NCI-H748 (cell line): Measurements from ENCODE around the gene TPRX1.
"Not testable (repeated sequence)": the region's sequence is repeated elsewhere in the genome, so short reads cannot be mapped to it uniquely, and the experiment has no call there.

Source experiments
- DNase-seq: peaks from one replicate; lab custom pipeline; 2025; ENCODE audit not compliant: unreplicated experiment; lab: John Stamatoyannopoulos, UW

Gene TPRX1

DNA sequence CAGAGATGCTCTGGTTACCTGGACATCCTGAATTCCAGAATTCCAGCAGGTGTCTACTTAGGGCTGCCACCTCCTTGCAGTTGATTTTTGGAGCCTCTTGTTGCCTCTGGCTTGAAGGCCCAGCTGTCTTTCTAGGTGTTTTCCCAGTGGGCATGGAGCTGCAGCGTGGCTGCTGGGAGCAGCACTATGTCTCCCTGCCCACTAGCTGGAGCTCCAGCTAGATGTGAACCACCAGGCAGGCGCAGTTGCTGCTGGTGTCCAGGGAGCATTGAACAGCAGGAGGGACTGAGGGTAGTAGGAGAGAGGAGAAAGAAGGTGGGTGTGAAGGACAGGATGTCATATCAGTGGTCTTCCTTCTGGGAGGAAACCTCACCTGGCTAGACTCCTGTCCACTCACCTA is 35.7 kb downstream of the TPRX1 start:
- no peak for DNase-seq

DNA sequence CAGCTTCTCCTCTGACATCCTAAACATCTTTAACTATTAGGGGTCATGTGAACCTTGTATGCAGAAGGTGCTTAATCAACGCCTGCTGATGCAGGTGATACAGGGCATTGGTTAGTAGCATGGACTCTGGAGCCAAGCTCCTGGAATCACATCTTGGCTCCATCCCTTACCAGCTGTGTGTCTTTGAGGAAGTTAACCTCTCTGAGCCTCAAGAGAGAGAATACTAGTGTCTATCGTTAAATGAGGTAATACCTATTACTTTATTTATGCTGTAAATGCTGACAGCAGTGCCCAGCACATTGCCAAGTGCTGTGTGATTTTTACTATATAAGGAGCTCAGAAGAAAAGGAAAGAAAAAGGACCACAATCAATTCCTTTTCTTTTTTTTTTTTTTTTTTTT is 37.0 kb downstream of the TPRX1 start:
- DNase-seq = no peak

DNA sequence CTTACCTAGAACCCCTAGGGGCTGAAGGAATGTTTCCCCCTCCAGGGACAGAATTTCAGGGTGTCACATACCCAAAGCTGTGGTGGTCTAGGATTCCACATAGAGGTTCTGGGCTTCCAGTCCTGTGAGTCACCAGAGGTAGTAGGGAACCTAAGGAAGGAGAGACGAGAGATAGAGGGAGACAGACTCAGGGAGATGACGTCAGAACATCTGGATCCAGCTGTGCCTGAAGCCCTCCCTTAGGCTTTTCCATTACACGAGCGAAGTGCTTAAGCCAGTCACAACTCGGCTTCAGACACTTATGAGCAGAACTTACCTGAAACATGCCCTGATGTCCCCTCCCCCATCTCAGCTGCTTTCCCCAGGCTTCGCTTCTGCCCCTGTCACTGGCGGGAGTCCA is 37.7 kb downstream of the TPRX1 start:
- no peak for DNase-seq

DNA sequence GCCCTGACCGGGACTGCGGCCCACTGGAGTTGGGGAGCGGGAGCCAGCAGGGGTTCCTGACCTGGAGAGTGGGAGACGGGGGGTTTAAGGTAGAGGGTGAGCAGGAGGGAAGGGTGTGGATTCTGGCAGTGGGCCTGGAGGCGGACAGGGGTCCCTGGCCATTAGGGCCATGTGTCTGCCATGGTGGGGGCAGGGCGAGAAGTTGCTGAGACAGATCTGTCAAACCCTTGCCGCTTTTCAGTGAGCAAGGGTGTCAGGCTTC is 38.1 kb downstream of the TPRX1 start:
- DNase-seq = no peak

DNA sequence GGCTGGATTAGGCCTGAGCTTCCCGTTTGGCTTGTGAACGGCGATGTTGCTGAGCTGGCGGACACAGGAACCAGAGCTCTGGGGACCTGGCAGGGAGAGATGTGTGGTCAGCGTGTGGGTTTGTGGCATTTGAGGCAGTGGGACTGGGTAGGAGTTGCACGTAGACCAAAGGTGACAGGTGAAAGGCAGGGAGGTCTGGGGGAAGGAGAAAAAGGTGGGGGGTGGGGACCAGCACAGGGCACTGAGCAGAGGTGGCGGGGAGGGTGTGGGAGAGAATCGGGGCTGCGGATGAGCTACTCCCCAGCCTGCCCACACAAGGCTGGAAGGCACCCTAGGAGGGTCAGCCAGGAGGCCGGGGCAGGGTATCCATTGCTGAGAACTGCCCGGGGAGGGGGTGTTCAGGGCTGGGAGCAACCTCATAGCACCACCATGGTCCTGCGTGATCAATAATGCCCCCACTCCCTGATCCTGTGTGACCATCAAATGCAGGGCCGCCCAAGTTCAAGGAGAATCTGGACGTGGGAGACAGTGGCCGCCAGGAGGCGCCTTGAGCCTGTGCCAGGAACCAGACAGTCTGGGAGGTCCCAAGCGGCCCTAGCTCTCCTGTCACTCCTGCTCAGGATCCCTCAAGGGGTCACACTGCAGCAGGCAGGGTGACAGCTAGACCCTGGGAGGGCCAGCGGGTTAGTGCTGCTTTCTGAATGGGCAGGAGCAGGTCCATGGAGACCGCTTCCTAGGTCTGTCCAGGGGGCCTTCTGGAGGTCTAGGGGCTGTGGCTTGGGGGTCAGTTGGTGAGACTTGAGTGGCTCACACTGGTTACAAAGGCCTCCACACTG is 38.6 kb downstream of the TPRX1 start:
- DNase-seq = peak; percentile 76

DNA sequence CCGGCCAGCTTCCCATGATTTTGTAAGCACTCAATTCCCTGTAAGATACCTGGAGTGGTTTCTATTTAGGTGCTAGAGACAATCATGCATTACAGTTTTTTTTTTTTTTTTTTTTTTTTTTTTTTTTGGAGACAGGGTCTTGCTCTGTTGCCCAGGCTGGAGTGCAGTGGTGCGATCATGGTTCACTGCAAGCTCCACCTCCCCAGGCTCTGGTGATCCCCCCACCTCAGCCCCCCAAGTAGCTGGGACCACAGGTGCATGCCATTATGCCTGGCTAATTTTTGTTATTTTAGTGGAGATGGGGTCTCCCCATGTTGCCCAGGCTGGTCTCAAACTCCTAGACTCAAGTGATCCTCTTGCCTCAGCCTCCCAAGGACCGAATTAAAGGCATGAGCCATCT is 39.6 kb downstream of the TPRX1 start:
- not testable (repeated sequence) for DNase-seq

DNA sequence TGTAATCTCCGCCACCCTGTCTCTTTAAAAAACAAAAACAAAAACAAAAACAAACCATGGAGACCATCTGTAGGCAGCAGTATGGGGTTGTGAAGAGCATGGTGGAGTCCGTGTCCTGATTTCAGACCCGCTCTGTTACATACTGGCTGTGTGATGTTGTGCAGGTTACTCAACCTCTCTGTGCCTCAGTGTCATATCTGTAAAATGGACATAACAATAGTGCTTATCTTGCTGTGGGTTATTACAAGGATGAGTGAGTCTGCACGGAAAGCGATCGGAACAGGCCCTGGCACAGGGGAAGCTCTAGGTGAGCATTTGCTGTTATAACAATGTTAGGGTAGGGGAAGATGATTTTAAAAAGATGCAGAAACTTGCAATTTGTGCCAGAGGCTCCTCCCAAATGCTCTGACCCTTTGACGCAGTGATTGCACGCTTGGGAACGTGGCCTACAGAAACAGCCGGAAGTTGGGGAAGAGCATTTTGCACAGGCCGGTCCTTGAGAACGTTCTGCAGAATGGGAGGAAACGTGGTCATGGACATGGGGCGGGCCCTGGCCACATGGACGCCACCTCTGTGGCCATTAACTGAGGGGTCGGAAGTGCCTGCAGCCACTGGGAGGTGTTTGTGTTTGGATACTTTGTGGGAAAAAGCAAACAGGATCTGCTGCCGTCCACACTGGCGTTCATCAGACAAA is 41.6 kb downstream of the TPRX1 start:
- DNase-seq = no peak

DNA sequence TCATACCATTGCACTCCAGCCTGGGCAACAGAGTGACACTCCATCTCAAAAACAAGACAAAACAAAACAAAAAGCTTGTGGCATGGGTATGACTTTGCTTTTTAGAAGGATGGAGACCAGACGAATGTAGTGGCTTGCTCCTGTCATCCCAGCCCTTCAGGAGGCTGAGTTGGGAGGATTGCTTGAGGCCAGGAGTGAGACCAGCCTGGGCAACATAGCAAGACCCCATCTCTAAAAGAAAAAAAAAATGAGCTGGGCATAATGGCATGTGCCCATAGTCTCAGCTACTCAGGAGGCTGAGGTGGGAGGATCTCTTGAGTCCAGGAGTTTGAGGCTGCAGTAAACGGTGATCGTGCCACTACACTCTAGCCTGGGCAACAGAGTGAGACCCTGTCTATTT is 42.2 kb downstream of the TPRX1 start:
- no peak for DNase-seq

DNA sequence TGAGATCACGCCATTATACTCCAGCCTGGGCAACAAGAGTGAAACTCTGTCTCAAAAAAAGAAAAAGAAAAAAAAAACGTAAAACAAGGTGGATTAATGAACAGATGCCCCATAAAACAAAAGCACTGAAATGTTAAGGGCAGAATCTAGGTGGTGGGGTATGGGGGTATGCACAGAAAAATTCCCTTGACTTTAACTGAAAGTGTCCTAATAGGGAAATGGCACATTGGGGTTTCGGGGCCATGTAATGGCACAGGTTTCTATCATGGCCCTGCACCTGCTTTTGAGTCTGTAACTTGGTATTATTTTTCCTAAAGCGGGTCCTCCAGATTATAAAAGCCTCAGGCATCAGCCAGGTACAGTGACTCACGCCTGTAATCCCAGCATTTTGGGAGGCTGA is 42.8 kb downstream of the TPRX1 start:
- DNase-seq = no peak

DNA sequence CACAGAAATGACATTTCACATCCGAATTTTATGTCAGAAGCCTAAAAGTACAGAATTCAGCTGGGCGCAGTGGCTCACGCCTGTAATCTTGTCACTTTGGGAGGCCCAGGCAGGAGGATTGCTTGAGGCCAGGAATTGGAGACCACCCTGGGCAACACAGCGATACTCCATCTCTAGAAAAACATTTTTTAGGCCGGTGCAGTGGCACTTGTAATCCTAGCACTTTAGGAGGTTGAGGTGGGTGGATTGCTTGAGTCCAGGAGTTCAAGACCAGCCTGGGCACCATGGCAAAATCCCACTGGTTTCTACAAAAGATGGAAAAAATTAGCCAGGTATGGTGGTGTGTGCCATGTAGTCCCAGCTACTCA is 43.7 kb downstream of the TPRX1 start:
- no peak for DNase-seq

DNA sequence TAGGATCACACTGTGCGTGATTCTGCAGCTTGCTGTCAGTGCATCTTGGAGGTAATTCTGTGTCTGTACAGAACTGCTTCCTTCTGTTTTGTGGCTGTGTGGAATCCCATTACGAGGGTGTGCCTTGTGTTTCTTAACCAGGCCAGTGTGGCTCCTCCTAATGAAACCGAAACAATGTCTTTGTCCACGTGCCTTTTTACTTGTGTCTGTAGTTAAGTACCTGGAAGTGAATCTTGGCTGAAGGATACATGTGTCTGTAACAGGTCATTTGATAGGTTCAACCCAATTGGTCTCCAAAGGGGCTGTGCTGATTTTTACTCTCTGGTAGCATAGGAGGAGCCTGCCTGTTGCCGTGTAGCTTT is 45.9 kb downstream of the TPRX1 start:
- DNase-seq = no peak

DNA sequence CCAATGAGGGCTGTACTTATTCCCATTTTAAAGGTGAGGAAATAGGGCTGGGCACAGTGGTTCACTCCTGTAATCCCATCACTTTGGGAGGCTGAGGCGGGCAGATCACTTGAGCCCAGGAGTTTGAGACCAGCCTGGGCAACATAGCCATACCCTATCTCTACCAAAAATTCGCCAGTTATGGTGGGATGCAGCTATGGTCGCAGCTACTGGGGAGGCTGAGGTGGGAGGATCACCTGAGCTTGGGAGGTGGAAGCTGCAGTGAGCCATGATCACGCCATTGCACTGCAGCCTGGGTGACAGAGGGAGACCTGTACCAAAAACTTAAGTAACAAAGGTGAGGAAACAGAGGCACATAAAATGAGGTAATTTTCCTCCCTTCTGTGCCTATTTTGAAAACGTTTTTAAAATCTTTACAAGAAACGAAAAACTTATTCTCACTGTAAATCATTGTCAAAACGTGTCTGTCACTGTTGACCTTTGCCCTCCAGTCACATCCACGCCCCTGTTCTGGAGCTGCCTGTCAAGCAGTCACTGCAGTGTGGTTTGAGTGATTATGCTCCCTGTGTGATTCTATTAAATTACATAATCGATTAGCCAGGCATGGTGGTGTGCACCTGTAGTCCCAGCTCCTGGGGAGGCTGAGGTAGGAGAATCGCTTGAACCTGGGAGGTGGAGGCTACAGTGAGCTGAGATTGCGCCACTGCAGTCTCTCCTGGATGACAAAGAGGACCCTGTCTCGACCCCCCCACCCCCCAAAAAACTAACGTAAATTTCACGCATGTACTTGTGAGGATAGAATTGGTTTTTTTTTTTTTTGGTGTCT is 46.5 kb downstream of the TPRX1 start:
- no peak for DNase-seq

DNA sequence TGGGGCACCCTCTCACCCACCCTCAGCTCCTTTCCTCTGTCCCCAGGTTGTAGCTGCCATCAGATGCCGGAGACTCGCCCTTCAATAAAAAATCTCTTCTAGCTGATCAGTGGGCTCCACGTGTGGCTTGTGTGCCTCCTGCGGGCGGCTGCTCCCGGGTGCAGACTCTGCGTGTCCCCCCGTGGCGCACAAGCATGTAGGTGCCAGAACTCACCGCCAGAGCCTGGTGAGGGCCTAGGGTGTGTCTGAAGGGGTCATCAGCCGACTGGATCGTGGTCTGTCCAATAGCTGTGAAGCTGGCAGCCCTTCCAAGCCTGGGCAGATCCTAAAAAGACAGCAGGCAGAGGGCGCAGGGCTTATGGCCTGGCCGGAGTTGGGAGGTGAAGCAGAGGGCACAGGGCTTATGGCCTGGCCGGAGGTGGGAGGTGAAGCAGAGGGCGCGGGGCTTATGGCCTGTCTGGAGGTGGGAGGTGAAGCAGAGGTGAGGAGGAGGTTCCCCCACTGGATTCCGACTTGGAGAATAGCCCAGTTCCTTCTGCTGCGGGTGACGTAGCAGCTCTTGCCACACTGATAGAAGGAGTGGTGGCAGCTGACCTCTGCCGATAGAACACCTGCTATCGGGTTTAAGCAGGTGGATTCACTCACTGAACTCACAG is 47.3 kb downstream of the TPRX1 start:
- no peak for DNase-seq

DNA sequence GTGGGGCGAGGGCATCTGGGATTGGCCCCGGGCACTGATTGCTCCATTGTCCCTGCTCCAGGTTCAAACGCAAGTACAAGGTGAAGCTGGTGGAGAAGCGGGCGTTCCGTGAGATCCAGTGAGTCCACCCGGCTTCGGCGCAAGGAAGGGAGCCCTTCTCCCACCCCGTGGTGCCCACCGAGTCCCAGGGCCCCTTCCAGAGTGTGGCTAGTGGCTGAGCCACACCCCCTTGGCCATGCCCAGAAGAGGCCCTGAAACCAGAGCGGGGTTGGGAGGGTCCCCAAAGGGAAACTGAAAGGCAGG is 47.8 kb downstream of the TPRX1 start:
- no peak for DNase-seq

DNA sequence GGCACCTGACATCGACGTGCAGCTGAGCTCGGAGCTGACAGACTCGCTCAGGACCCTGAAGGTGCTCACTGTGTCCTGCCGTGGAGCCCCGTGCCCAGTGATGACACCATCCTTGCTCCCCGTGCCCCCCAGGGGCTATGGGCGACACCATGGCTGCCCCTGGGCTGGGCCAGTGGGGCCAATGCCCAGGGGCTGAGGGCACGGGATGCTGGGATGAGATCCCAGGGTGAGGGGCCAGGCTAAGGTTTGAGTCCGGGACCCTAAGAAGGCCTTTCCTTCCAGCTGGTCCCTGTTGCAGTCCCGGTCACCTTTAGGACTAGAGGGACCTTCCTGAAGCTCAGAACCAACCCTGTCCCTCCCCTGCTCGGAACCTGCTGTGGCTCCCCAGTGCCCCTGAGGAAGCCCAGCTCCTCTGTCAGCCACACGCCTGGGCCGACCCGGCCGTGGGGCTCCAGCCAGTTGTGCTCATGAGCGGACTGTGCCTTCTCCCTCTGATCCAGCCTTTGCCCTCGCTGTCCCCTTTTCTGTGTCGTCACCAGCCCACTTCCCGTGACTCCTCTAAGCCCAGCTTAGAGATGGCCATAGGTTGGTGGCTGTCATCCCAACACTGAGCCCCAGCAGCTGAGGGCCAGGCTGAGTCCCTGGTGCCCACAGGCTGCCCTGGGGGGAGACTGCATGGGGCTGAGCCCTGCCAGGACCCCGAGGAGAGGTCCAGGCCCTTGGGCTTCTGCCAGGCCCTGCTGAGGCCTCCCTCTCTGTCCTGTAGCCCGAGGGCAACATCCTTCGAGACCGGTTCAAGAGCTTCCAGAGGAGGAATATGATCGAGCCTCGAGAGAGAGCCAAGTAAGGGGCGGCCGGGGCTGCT is 48.4 kb downstream of the TPRX1 start:
- DNase-seq = no peak

DNA sequence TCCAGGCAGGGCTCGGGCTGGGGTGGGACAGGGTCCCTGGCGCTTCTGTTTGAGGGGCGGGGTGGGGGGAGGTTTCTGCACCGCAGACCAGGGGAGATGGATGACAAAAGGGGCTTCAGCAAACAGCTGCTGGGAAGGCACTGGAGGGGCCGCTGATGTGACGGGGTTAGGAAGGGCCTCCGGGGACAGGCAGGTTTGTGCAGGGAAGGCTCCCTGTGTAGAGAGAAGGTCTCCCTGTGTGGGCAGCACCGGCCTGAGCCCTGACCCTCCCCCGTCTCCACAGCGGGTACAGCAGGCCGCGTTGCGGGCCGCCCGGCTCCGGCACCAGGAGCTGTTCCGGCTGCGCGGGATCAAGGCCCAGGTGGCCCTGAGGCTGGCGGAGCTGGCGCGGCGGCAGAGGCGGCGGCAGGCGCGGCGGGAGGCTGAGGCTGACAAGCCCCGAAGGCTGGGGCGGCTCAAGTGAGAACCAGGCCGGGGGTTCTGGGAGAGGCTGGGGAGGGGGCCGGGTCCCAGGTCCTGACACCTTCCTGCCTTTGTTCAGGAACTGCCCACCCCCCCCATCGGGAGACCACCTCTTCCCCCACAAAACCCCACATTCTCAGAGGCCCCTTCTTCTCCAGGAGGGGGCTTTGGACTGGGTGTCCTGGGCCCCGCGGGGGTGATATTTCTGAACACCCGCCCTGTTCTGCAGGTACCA is 49.1 kb downstream of the TPRX1 start:
- DNase-seq = no peak

DNA sequence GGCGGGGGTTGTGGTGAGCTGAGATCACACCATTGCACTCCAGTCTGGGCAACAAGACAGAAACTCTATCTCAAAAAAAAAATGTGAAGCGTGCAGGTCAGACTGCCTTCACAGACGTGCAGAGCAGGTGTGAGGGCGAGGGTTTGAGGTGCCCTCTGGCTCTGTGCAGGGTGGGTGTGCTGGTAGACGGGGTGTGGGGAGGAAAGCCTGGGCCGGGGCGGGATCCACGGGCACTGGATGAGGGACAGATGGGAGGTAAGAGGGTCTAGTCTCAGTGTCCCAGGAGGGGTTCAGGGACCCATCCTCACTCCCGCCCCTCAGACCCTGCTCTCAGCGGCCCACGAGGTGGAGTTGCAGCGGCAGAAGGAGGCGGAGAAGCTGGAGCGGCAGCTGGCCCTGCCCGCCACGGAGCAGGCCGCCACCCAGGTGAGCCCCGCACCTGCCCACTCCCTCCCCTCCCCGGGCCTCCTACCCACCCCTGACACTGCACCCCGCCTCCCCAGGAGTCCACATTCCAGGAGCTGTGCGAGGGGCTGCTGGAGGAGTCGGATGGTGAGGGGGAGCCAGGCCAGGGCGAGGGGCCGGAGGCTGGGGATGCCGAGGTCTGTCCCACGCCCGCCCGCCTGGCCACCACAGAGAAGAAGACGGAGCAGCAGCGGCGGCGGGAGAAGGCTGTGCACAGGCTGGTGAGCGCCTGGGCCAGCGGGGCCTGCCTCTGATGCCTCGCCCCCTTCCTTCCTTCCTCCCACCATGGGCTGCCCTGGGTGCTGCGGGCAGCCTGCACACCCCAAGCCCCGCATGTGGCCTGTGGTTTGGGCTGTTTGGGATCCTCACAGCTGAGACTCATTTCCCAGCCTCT is 49.9 kb downstream of the TPRX1 start:
- no peak for DNase-seq

DNA sequence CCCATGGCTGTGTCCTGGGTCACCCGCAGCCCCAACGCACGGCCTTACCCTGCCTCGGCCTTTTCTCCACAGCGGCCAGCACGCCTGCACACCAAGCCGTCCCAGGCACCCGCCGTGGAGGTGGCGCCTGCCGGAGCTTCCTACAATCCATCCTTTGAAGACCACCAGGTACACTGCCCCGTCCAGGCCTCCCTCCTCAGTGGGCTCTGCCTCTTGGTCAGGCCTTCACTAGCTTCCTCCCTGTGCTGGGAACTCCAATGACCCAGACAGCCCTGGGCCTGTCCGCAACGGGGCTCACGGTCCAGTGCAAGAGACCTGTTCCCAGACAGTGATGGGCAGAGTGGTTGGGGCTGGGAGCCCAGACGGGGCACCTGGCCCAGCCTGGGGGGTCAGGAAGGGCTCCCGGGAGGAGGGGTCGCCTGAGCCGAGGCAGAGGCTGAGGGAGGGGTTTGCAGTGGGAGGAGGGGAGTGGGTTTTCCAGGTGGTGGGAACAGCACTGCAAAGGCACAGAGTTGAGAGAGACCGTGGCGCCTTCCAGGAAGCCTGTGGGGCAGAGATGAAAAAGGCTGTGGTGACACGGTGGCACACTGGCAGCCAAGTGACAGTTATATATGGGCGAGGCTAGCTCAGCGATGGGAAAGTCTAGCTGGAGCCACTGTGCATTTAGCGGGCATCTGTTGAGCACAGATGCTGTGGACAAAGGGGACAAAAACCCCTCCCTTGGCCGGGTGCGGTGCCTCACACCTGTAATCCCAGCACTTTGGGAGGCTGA is 51.7 kb downstream of the TPRX1 start:
- no peak for DNase-seq
